GM18868 (cell line): Measurements from ENCODE around the gene MACF1.

Experiments used
- ATAC-seq: cut with Tn5 transposase; IDR thresholded peaks from one replicate; pipeline ENCODE4 v1.9.1; 2021; ENCODE audit warnings: mild to moderate bottlenecking, moderate library complexity; ENCODE audit not compliant: unreplicated experiment

The MACF1 gene

GRCh38 chr1:39410915-39411436 is 206.5 kb downstream of the MACF1 start:
- ATAC-seq, result no peak

GRCh38 chr1:39411526-39412478 is 207.3 kb downstream of the MACF1 start:
- no peak for ATAC-seq

GRCh38 chr1:39412892-39413291 is 208.4 kb downstream of the MACF1 start:
- no peak for ATAC-seq

DNA sequence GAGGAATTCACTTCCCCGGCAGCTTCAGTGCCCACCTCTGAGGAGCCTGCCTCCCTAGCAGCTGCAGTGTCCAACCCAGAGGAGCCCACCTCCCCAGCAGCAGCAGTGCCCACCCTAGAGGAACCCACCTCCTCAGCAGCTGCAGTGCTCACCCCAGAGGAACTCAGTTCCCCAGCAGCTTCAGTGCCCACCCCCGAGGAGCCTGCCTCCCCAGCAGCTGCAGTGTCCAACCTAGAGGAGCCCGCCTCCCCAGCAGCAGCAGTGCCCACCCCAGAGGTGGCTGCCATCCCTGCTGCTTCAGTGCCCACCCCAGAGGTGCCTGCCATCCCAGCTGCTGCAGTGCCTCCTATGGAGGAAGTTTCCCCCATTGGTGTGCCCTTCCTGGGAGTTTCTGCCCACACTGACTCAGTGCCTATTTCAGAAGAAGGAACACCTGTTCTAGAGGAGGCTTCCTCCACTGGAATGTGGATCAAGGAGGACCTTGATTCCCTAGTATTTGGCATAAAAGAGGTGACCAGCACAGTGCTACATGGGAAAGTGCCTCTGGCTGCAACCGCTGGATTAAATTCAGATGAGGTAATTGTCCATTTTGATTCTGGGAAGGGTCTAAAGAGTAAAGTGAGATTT is 209.5 kb downstream of the MACF1 start:
- no peak for ATAC-seq

DNA sequence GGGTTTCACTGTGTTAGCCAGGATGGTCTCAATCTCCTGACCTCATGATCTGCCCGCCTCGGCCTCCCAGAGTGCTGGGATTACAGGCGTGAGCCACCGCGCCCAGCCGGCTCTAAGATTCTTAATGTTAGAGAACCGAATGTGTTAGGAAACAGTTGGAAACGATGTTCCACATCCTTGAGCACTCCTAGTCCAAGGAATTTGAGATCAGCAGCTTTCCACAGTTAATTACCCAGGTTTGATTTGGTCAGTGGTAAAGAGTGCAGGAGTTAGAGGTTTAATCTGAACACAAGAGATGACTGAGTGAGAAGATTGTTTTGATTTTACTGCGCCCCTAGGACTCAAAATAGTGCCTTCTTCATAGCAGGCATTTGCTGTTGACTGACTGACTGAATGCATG is 211.1 kb downstream of the MACF1 start:
- no peak for ATAC-seq

GRCh38 chr1:39416609-39417008 is 212.1 kb downstream of the MACF1 start:
- ATAC-seq, result no peak

DNA sequence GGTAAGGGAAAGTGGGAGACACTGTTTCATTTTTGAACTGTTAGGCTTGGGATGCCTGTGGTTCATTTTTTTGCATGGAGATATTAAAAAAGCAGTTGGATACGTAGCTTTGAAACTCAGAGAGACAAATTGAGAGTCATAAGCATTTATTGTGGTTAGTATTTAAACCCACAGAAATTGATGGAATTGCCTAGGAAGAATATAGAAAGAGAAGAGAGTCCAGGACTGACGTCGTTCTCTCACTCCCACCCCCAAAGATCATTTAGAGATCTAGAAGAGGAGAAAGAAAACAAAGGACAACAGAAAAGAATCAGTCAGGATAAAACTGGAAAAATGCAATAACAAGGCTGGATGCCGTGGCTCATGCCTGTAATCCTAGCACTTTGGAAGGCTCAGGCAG is 213.7 kb downstream of the MACF1 start:
- ATAC-seq, result no peak

DNA sequence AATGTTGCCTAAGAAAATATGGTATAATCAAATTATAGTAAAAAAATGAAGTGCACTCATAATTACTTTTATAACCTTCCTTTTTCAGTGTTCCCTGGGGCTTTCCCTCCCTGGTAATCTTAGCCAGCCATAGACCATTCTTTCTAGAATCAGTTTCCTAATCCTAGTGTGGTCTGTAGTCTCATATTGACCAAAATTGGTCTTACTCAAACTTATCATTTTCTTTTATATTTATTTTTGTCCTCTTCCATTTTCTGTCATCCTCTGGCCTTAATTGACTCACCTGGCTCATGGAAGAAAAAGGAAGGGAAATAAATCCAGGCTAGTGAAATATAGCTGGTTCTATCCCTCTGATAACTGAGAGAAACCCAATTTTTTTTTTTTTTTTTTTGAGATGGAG is 216.0 kb downstream of the MACF1 start:
- ATAC-seq, result no peak

DNA sequence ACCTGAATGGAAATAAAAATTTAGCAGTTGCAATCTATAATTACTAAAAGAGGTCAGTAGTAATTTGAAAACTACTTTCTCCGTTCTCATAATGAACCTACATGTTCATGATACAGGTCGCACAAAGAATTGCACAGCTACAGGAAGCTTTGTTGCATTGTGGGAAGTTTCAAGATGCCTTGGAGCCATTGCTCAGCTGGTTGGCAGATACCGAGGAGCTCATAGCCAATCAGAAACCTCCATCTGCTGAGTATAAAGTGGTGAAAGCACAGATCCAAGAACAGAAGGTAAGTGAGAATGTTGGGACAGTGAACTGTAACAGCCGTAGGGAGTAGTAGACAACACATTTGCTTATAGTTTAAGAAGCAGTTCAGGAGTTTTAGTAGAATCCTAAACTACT is 218.1 kb downstream of the MACF1 start:
- no peak for ATAC-seq

DNA sequence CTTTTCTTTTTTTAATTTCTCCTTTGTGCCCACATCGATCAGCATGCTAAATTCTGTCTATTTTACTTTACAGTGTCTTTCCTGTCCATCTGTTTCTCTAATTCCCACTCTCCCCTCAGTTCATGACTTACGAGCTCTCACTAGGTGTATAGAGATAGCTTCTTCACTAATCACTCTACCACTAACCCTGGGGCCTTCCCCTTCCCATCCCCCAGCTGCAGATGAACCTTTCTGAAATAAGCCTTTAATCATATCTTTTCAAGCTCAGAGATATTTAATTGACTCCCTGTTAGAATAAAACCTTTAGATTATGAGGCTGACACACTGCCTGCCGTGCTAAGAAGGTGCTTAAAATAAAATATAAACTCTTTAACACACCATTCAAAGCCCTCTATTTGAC is 220.7 kb downstream of the MACF1 start:
- no peak for ATAC-seq

DNA sequence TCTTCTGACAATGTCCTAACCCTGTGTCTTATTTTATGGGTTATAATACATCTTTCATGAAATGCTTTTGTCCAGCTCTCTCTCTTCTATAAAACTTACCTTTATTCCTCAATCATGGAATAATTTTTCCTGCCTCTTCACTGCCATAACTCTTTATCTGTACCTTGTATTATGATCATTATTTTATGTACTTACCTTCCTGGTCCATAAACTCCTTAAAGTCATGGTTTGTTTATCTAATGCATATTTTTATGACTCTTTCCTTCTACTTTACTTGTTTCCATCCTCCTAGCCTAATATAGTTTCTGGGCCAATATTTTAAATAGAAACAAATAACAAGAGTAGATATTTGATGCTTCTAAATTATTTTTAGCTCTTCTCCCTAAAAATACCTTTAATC is 221.1 kb downstream of the MACF1 start:
- no peak for ATAC-seq

GRCh38 chr1:39426346-39426745 is 221.9 kb downstream of the MACF1 start:
- no peak for ATAC-seq

- no peak for ATAC-seq
These were observed 222.9 kb downstream of the MACF1 start for GRCh38 chr1:39427374-39427773.

- no peak for ATAC-seq
These were observed 223.4 kb downstream of the MACF1 start for GRCh38 chr1:39427912-39428311.

- ATAC-seq, result no peak
These were observed 227.4 kb downstream of the MACF1 start for GRCh38 chr1:39431927-39432326.

GRCh38 chr1:39434797-39435395 is 230.4 kb downstream of the MACF1 start:
- ATAC-seq, result no peak

GRCh38 chr1:39435597-39435996 is 231.1 kb downstream of the MACF1 start:
- no peak for ATAC-seq

DNA sequence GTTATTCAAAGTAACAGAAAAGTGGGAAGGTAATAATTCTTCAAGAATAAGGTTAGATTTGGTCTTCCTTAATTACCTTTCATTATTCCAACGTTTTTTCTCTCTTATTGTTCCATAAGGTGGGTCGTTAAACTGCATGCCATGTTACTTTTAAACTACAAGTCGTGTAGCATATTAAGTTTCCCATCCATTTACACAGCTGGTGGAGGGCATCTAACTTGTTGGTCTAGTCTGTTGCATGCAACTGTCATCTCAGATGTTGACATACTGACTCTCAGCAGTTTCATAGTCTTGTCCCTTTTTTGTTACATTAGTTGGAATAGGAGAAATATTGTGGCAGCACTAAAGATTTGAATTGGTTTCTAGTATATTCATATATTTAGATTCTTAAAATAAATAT is 232.3 kb downstream of the MACF1 start:
- ATAC-seq, result no peak

- ATAC-seq, result no peak
These were observed 233.5 kb downstream of the MACF1 start for GRCh38 chr1:39438042-39438441.

DNA sequence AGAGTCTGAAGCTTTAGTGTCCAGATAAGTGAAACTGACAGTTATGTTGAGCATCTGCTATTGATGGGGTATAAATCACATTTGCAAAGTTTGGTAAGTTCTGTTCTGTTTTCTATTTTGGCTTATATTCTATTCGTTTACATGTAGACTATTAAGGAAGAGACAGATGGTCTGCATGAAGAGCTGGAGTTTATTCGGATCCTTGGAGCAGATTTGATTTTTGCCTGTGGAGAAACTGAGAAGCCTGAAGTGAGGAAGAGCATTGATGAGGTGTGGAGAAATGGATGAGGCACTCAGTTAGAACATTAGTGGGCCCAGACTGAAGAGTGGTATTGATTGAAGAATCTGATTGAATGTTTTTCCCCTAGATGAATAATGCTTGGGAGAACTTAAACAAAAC is 236.4 kb downstream of the MACF1 start:
- no peak for ATAC-seq

- ATAC-seq, result no peak
These were observed 237.3 kb downstream of the MACF1 start for GRCh38 chr1:39441797-39442196.

DNA sequence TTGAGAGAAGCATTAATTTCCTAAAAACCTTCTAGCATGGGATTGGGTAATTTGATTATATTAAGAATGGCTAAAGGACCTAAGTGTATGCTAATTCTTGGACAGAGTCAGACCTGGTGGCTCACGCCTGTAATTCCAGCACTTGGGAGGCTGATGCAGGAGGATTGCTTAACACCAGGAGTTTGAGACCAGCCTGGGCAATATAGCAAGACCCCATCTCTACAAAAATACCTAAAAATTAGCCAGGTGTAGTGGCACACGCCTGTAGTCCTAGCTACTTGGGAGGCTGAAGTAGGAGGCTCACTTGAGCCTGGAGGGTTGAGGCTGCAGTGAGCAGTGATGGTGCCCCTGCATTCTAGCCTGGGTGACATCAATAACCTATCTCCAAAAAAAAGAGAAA is 241.1 kb downstream of the MACF1 start:
- ATAC-seq, result no peak
